HepG2 (cell line): Measurements from ENCODE around the gene BSG. TPM values are rescaled to one million over a fixed set of nuclear protein-coding genes. Genes with fewer than 3 reads are reported as not detected.

ENCODE experiments used
- ATAC-seq: fragments of 200-7000 bp; cut with Tn5 transposase; 3 replicates; pipeline ENCODE4 v1.9.1; 2020; ENCODE audit warnings: mild to moderate bottlenecking, moderate library complexity
- BruUV-seq: library from RNA; stranded (reverse); fragments of 400-500 nt; replicated peaks from 2 replicates; lab custom pipeline; 2021; lab: Mats Ljungman, UMichigan
- CTCF ChIA-PET: fragments of 300-600 bp; formaldehyde crosslinking; extraction: SDS; loops from one replicate; lab custom pipeline; 2021; ENCODE audit warnings: low total read pairs, inconsistent platforms, low intra/inter-chr PET ratio; lab: Yijun Ruan, JAX
- POLR2A ChIA-PET: fragments of 350-600 bp; sonication (Branson Sonifier 250); formaldehyde crosslinking; loops from one replicate; lab custom pipeline; 2020; ENCODE audit warnings: antibody characterized with exemption, inconsistent platforms; lab: Yijun Ruan, JAX
- DNase-seq: peaks from one replicate; pipeline ENCODE4 v3.0.0-alpha.2; 2015; ENCODE audit warnings: low spot score
- FAIRE-seq: peaks from 3 replicates; lab custom pipeline; 2011; peaks lifted over from hg19 to GRCh38; lab: Jason Lieb, UNC
- H2AFZ ChIP-seq: one replicate; pipeline ENCODE4 v1.6.1; 2011; ENCODE audit warnings: low read length, inconsistent platforms
- H3K27ac ChIP-seq: fragments of 300-600 bp; 3 replicates; pipeline ENCODE4 v1.8.0; 2011; ENCODE audit warnings: mixed run types, mild to moderate bottlenecking, mixed read lengths, low read length, inconsistent platforms; ENCODE audit not compliant: insufficient read depth; ENCODE audit errors: extremely low read length
- H3K27me3 ChIP-seq, 2 experiments: fragments of 200-600 bp in 1 of 2; 2 replicates in 1 of 2; 3 replicates in 1 of 2; pipeline versions ENCODE4 v1.6.0 to v1.8.0; 2011; ENCODE audit warnings: low read length in 2 of 2, mild to moderate bottlenecking in 2 of 2, moderate library complexity in 2 of 2, inconsistent platforms in 1 of 2; ENCODE audit not compliant: insufficient read depth in 2 of 2, control insufficient read depth in 1 of 2
- H3K36me3 ChIP-seq, 2 experiments: fragments of 200-600 bp in 1 of 2; replicated peaks in 1 of 2; 2 replicates in 1 of 2; 3 replicates in 1 of 2; pipeline versions ENCODE4 v1.5.1 to v1.8.0; 2011; ENCODE audit warnings: low read length in 2 of 2, inconsistent platforms in 1 of 2; ENCODE audit not compliant: insufficient read depth in 2 of 2, control insufficient read depth in 1 of 2
- H3K4me1 ChIP-seq: 2 replicates; pipeline ENCODE4 v1.5.1; 2012; ENCODE audit warnings: low read length, inconsistent platforms; ENCODE audit not compliant: insufficient read depth
- H3K4me2 ChIP-seq: 2 replicates; pipeline ENCODE4 v1.6.0; 2011; ENCODE audit warnings: low read depth, low read length, inconsistent platforms
- H3K4me3 ChIP-seq, 3 experiments: fragments of 200-600 bp in 1 of 3; sonication (generic), shearing (Covaris generic) in 1 of 3; replicated peaks in 1 of 3; 2 replicates each; pipeline ENCODE4 v1.5.1; 2011 to 2016; ENCODE audit warnings: low read length in 3 of 3, inconsistent platforms in 2 of 3, low read depth in 2 of 3, mild to moderate bottlenecking in 2 of 3, control low read depth in 1 of 3, mixed read lengths in 1 of 3; ENCODE audit not compliant: insufficient read depth in 1 of 3
- H3K79me2 ChIP-seq: one replicate; pipeline ENCODE4 v1.6.1; 2011; ENCODE audit warnings: low read length, inconsistent platforms; ENCODE audit not compliant: insufficient read depth
- H3K9ac ChIP-seq: 2 replicates; pipeline ENCODE4 v1.6.0; 2011; ENCODE audit warnings: mild to moderate bottlenecking, low read depth, low read length, inconsistent platforms; ENCODE audit not compliant: insufficient read depth
- H3K9me3 ChIP-seq: 2 replicates; pipeline ENCODE4 v1.5.1; 2012; ENCODE audit warnings: mild to moderate bottlenecking, low read length
- H4K20me1 ChIP-seq: 2 replicates; pipeline ENCODE4 v1.6.0; 2011; ENCODE audit warnings: inconsistent platforms, mild to moderate bottlenecking, low read length, moderate library complexity; ENCODE audit not compliant: insufficient read depth
- ARNTL ChIP-seq: sonication (generic); formaldehyde crosslinking; IDR thresholded peaks from 2 replicates; pipeline ENCODE4 v1.4.0; 2020; ENCODE audit warnings: mild to moderate bottlenecking, missing genetic modification reagents
- HNRNPLL ChIP-seq: fragments of 200-400 bp; formaldehyde crosslinking; IDR thresholded peaks from 2 replicates; pipeline ENCODE4 v1.6.1; 2017; ENCODE audit warnings: mild to moderate bottlenecking, low read depth, low read length; ENCODE audit not compliant: poor library complexity, severe bottlenecking
- LRRFIP1 ChIP-seq: sonication (generic); formaldehyde crosslinking; conservative IDR thresholded peaks from 2 replicates; pipeline ENCODE4 v1.4.0; 2020; ENCODE audit warnings: missing genetic modification reagents
- NFIB ChIP-seq: sonication (generic); formaldehyde crosslinking; IDR thresholded peaks from 2 replicates; pipeline ENCODE4 v1.9.0; 2021; ENCODE audit warnings: missing genetic modification reagents, mild to moderate bottlenecking, borderline replicate concordance
- TARDBP ChIP-seq: sonication (generic); formaldehyde crosslinking; IDR thresholded peaks from 2 replicates; pipeline ENCODE4 v1.8.0; 2022; ENCODE audit warnings: mild to moderate bottlenecking, missing genetic modification reagents
- ZBTB38 ChIP-seq: sonication (generic); formaldehyde crosslinking; IDR thresholded peaks from 2 replicates; pipeline ENCODE4 v1.5.1; 2020; ENCODE audit warnings: mild to moderate bottlenecking, missing genetic modification reagents
- ZNF274 ChIP-seq: sonication (generic); formaldehyde crosslinking; IDR thresholded peaks from 2 replicates; pipeline ENCODE4 v1.5.1; 2020; ENCODE audit warnings: mild to moderate bottlenecking, missing genetic modification reagents
- ZNF580 ChIP-seq: IDR thresholded peaks from 2 replicates; pipeline ENCODE4 v1.6.1; 2016; ENCODE audit warnings: low read depth, borderline replicate concordance
- WGBS: methylation state at CpG from one replicate; pipeline ENCODE4 v1.1.6; 2017; ENCODE audit warnings: low lambda C conversion rate; 5-methylcytosine and 5-hydroxymethylcytosine counted together
- in situ Hi-C: cut with HindIII; loops from 2 replicates; pipeline ENCODE4 v1.10.0; 2017; ENCODE audit warnings: low pct_unique_long_range_greater_than_20kb; ENCODE audit not compliant: extremely low pct_ligation_motif_present
- intact Hi-C: fragments of 100-400 bp; cut with micrococcal nuclease; formaldehyde crosslinking; loops from one replicate; pipeline ENCODE4 v1.10.0; 2022; ENCODE audit not compliant: unreplicated experiment
- polyA plus RNA-seq, 8 experiments: library from polyadenylated mRNA; depleted of rRNA in 3 of 8; stranded (reverse) in 7 of 8; unstranded in 1 of 8; fragments of >200 nt; fragmentation: Illumina TruSeq in 4 of 8; extraction: Trizol in 4 of 8; gene quantifications; 2 replicates each; pipeline versions ENCODE4 v1.2.1 to v1.2.3, GENCODE V29; 2011 to 2016; ENCODE audit warnings: low read depth in 4 of 8, missing spikeins in 1 of 8, mixed read lengths in 1 of 8; ENCODE audit not compliant: insufficient read depth in 1 of 8
- total RNA-seq, 5 experiments: library from RNA; depleted of rRNA; stranded (reverse); fragments of >200 nt; fragmentation: Illumina TruSeq; extraction: Trizol; gene quantifications; 2 replicates each; pipeline ENCODE4 v1.2.3, GENCODE V29; 2016; ENCODE audit warnings: low read depth in 1 of 5
- TF ChIP-seq, protein P1 (sequence below): sonication (generic); formaldehyde crosslinking; IDR thresholded peaks from one replicate; pipeline ENCODE4 v1.5.1; 2020; ENCODE audit warnings: mild to moderate bottlenecking, missing genetic modification reagents; ENCODE audit errors: not compliant biosample characterization

BSG gene
- total and polyA plus RNA-seq, 2 of the 13 experiments (the other 11 are each of a cell fraction or from before 2014, with no cell fraction given): 309 to 754 TPM

DNA sequence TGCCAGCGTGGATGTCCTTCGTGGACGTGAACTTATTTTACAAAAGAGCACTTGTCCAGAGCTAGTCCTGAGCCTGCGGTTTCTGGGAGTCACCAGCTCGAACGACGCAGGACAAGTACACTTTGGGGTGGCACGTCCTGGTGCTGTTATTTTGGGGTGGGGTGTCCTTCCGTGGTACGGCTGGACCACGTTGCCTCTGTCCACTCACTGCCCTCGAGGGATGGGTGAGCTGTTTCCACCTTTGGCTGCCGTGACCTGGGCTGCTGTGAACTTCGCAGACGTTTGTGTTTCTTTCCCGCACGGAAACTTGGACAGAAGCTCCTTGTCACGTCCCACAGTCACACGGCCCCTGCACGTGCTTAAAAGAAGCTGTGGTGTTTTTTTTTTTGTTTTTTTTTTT, 17.6 kb upstream of the BSG start:
- CTCF ChIA-PET: no interaction called here

More for the DNA sequence above, 17.6 kb upstream of the BSG start:
- no peaks in the 10 kb centered on the region for H3K79me2 ChIP-seq
- H3K9ac ChIP-seq: no peak overlapping the region
- no peak overlapping the region for H3K27ac ChIP-seq
- no peaks in the 10 kb centered on the region for H4K20me1 ChIP-seq
- intact Hi-C loops (no loop called here), in situ Hi-C loops (loop anchor here (5.0 kb wide), 1 partner anchor 32 kb away; the partner anchor contains the start of gene HCN2)
- H3K4me2 ChIP-seq: peak overlapping the region; percentile 36; the same call in 1 of the 2 replicates
- BruUV-seq: no TSS peak
- FAIRE-seq: no peak
- POLR2A ChIA-PET: interaction anchor here (1.1 to 3.8 kb wide), 6 partner anchors 17 to 184 kb away, joined by 6 to 45 read pairs (median 9); partner anchors contain the start of gene BSG
- ATAC-seq: no peak
- DNase-seq: no peak
- H2AFZ ChIP-seq: no peak overlapping the region
- 36% methylated on average over 15 of the region's 20 CpGs for WGBS
- peaks cover 3% of the 10 kb centered on the region in 2 experiments; a peak in 2 of 5 replicates for H3K27me3 ChIP-seq
- TF ChIP-seq NFIB (CRISPR knock-in tag) (no peak), ARNTL (CRISPR knock-in tag) (0 out of 2 replicates have a peak, but pooled peaks have one; percentile 23), TARDBP (CRISPR knock-in tag) (no peak), HNRNPLL (no peak), LRRFIP1 (CRISPR knock-in tag) (no peak), ZNF580 (CRISPR knock-in tag) (no peak), ZBTB38 (0 out of 2 replicates have a peak, but pooled peaks have one; percentile 36), ZNF274 (CRISPR knock-in tag) (0 out of 2 replicates have a peak, but pooled peaks have one; percentile 19)
- TF ChIP-seq, protein P1, sequence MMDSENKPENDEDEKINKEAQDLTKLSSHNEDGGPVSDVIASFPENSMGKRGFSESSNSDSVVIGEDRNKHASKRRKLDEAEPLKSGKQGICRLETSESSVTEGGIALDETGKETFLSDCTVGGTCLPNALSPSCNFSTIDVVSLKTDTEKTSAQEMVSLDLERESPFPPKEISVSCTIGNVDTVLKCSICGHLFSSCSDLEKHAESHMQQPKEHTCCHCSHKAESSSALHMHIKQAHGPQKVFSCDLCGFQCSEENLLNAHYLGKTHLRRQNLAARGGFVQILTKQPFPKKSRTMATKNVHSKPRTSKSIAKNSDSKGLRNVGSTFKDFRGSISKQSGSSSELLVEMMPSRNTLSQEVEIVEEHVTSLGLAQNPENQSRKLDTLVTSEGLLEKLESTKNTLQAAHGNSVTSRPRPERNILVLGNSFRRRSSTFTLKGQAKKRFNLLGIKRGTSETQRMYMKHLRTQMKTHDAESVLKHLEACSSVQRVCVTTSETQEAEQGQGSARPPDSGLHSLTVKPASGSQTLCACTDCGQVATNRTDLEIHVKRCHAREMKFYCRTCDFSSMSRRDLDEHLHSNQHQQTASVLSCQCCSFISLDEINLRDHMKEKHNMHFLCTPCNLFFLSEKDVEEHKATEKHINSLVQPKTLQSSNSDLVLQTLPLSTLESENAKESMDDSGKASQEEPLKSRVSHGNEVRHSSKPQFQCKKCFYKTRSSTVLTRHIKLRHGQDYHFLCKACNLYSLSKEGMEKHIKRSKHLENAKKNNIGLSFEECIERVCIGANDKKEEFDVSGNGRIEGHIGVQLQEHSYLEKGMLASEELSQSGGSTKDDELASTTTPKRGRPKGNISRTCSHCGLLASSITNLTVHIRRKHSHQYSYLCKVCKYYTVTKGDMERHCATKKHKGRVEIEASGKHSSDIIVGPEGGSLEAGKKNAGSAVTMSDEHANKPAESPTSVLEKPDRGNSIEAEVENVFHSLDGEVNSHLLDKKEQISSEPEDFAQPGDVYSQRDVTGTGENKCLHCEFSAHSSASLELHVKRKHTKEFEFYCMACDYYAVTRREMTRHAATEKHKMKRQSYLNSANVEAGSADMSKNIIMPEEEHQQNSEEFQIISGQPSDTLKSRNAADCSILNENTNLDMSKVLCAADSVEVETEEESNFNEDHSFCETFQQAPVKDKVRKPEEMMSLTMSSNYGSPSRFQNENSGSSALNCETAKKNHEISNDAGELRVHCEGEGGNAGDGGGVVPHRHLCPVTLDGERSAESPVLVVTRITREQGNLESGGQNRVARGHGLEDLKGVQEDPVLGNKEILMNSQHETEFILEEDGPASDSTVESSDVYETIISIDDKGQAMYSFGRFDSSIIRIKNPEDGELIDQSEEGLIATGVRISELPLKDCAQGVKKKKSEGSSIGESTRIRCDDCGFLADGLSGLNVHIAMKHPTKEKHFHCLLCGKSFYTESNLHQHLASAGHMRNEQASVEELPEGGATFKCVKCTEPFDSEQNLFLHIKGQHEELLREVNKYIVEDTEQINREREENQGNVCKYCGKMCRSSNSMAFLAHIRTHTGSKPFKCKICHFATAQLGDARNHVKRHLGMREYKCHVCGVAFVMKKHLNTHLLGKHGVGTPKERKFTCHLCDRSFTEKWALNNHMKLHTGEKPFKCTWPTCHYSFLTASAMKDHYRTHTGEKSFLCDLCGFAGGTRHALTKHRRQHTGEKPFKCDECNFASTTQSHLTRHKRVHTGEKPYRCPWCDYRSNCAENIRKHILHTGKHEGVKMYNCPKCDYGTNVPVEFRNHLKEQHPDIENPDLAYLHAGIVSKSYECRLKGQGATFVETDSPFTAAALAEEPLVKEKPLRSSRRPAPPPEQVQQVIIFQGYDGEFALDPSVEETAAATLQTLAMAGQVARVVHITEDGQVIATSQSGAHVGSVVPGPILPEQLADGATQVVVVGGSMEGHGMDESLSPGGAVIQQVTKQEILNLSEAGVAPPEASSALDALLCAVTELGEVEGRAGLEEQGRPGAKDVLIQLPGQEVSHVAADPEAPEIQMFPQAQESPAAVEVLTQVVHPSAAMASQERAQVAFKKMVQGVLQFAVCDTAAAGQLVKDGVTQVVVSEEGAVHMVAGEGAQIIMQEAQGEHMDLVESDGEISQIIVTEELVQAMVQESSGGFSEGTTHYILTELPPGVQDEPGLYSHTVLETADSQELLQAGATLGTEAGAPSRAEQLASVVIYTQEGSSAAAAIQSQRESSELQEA: peak; percentile 32
- peaks cover 66% of the 10 kb centered on the region for H3K4me1 ChIP-seq
- H3K4me3 ChIP-seq: no peak overlapping the region
- H3K9me3 ChIP-seq: no peaks in the 10 kb centered on the region
- no peaks in the 10 kb centered on the region for H3K36me3 ChIP-seq
